Peyer's patch (tissue), 4 donors: ENCODE results near the gene DDR1. TPM values are rescaled to one million over a fixed set of nuclear protein-coding genes. Genes with fewer than 3 reads are reported as not detected.

Experiments used
- DNase-seq, 3 donors: peaks; one replicate each; pipeline ENCODE4 v3.0.0-alpha.2; 2017 to 2019
- H3K27ac ChIP-seq, 4 donors: fragments of 200-600 bp; sonication (generic); one replicate each; pipeline ENCODE4 v1.5.1; 2016 to 2019
- H3K27me3 ChIP-seq, 2 donors: fragments of 200-600 bp; sonication (generic); one replicate each; pipeline ENCODE4 v1.5.1; 2019
- H3K36me3 ChIP-seq, 3 donors: fragments of 200-600 bp; sonication (generic); one replicate each; pipeline ENCODE4 v1.5.1; 2016 to 2019
- H3K4me1 ChIP-seq, 4 donors: fragments of 200-600 bp; sonication (generic); one replicate each; pipeline ENCODE4 v1.5.1; 2016 to 2019
- H3K4me3 ChIP-seq, 4 donors: fragments of 200-600 bp; sonication (generic); 1 replicate in 3 of 4; 2 replicates in 1 of 4; pipeline ENCODE4 v1.5.1; 2016 to 2019; ENCODE audit warnings: mild to moderate bottlenecking in 1 of 4
- H3K9me3 ChIP-seq, 4 donors: fragments of 200-600 bp; sonication (generic); one replicate each; pipeline ENCODE4 v1.5.1; 2016 to 2019; ENCODE audit warnings: mild to moderate bottlenecking in 1 of 4
- POLR2A ChIP-seq, 2 donors: fragments of 450-650 bp; IDR thresholded peaks; one replicate each; pipeline ENCODE4 v1.5.1; 2017; ENCODE audit warnings: antibody characterized with exemption in 2 of 2, mild to moderate bottlenecking in 2 of 2, moderate library complexity in 2 of 2
- total RNA-seq, 4 donors: library from RNA; depleted of rRNA; stranded (reverse); fragments of >200 nt; gene quantifications; one replicate each; pipeline ENCODE4 v1.1.0, GENCODE V29; 2016
- TF ChIP-seq, protein P1 (sequence below), 6 experiments: fragments of 450-650 bp in 4 of 6; fragments of 200-600 bp in 2 of 6; sonication (generic) in 1 of 6; IDR thresholded peaks; one replicate each; pipeline ENCODE4 v1.5.1; 2017 to 2019; ENCODE audit warnings: antibody characterized with exemption in 6 of 6, mild to moderate bottlenecking in 3 of 6, moderate library complexity in 1 of 6

Gene DDR1
- total RNA-seq, 4 donors from 2014 or later: 70.1 to 166 (median 143) TPM

DNA sequence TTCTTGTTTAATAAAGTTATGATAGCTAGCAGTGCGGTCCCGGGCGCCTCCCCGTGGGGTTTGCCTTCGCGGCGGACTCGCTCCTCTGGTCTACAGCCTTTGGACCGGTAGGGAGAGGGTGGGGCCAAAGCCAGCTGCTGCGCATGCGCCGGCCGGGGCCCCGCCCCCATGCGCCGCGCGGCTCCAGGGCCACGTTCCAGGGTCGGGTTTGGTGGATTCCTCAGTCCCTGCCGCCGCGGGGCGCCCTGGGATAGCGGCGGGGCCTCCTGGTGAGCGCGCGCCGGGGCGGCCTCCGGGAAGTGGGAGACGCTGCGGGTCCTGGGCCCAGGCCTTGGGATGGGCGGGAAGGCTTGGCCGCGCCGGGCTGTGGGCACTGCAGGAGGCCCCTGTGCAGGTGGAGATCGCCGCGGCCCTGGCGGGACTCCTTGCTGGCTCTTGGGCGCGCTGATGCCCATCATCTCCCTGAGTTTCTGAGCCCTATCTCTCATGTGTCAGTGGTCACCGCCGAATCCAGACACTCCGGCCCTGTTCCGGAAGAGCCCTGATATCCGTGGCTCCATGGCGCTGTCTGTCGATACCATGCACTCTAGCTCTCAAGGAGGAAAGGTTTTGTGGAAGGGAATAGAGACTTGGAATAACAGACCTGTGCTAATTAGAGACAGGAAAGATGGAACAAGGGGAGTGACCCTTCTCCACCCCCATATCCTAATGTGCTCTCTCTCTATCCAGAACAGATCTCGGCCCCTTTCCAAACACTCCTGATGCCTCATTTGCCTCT, 29.9 kb downstream of the DDR1 start, which contains the start of gene VARS2:
TSS of gene VARS2 (plus strand) at position 163 of the 778 bp plus-strand sequence. CDS start at position 762, 599 bp downstream.
- peak; percentile 86 to 97 (median 97) for DNase-seq
- H3K27ac ChIP-seq: peak within 1 kb of the TSS; percentile 69 to 94 (median 90)
- TF ChIP-seq POLR2A (IDR thresholded peaks at IDR 0.05): peak; percentile 91
- TF ChIP-seq, protein P1, sequence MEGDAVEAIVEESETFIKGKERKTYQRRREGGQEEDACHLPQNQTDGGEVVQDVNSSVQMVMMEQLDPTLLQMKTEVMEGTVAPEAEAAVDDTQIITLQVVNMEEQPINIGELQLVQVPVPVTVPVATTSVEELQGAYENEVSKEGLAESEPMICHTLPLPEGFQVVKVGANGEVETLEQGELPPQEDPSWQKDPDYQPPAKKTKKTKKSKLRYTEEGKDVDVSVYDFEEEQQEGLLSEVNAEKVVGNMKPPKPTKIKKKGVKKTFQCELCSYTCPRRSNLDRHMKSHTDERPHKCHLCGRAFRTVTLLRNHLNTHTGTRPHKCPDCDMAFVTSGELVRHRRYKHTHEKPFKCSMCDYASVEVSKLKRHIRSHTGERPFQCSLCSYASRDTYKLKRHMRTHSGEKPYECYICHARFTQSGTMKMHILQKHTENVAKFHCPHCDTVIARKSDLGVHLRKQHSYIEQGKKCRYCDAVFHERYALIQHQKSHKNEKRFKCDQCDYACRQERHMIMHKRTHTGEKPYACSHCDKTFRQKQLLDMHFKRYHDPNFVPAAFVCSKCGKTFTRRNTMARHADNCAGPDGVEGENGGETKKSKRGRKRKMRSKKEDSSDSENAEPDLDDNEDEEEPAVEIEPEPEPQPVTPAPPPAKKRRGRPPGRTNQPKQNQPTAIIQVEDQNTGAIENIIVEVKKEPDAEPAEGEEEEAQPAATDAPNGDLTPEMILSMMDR (IDR thresholded peaks at IDR 0.05): peak; percentile 4 to 62 (median 50)
- H3K9me3 ChIP-seq: no peaks in the 10 kb centered on the region
- peaks cover 3 to 19% (median 10%) of the 10 kb centered on the region in 4 donors for H3K4me1 ChIP-seq
- peaks cover 0 to 32% (median 0%) of the 10 kb centered on the region in 3 donors for H3K36me3 ChIP-seq
- peak within 1 kb of the TSS; percentile 47 to 82 (median 75) for H3K4me3 ChIP-seq
- no peaks in the 10 kb centered on the region for H3K27me3 ChIP-seq

DNA sequence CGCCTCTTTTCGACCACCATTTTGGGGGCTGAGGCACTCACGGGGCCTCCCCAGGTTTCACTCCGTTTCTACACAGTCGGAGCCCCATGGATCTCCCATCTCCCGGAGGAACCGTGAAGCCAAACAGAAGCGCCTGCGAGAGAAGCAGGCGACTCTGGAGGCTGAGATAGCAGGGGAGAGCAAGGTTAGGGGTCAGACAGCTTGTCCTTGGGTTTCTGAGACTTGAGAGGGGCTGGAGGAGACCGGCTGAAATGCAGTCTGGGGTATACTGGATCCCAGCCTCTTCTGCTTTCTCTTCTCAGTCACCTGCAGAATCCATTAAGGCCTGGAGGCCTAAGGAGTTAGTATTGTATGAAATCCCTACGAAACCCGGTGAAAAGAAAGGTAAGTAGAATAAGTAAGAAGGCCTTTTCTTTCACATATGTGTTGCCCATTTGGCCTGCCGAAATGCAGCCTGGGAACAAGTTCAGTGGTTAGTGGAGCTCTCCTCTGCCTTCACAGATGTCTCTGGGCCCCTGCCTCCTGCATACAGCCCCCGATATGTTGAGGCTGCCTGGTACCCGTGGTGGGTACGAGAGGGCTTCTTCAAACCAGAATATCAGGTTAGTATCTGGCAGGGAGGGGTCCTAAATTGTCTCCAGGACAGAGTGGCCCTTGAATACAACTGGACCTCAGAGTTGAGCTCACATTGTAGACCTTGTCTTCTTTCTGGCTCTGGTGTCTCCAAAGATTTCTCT, 30.7 kb downstream of the DDR1 start:
- H3K4me3 ChIP-seq: peak overlapping the region; percentile 47 to 82 (median 75)
- H3K36me3 ChIP-seq: peaks cover 0 to 35% (median 0%) of the 10 kb centered on the region in 3 donors
- TF ChIP-seq POLR2A (IDR thresholded peaks at IDR 0.05): no peak
- TF ChIP-seq, protein P1 (IDR thresholded peaks at IDR 0.05): no peak
- DNase-seq: no peak
- peak overlapping the region; percentile 69 to 94 (median 90) for H3K27ac ChIP-seq
- no peaks in the 10 kb centered on the region for H3K27me3 ChIP-seq
- peaks cover 3 to 17% (median 10%) of the 10 kb centered on the region in 4 donors for H3K4me1 ChIP-seq
- no peaks in the 10 kb centered on the region for H3K9me3 ChIP-seq

DNA sequence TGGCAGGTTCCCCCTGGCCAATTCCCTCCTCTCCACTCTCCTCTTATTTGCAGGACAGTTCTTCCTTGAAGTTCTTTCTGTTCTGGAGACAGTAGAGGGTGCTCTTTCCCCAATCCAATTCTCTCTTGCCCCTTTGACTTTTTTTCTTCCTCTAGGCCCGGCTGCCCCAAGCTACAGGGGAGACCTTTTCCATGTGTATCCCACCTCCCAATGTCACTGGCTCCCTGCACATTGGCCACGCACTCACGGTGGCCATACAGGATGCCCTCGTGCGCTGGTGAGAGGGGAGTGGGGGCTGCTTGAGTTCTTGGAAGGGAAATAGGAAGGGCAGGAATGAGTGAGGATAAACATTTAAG, 31.2 kb downstream of the DDR1 start:
- TF ChIP-seq, protein P1 (IDR thresholded peaks at IDR 0.05): peak in 5 of 6 experiments; percentile 33 to 81 (median 72)
- no peak for TF ChIP-seq POLR2A (IDR thresholded peaks at IDR 0.05)
- no peaks in the 10 kb centered on the region for H3K27me3 ChIP-seq
- peak overlapping the region in 3 of 4 donors; percentile 88 to 94 (median 92) for H3K27ac ChIP-seq
- no peak overlapping the region for H3K4me3 ChIP-seq
- H3K36me3 ChIP-seq: peaks cover 0 to 36% (median 0%) of the 10 kb centered on the region in 3 donors
- no peaks in the 10 kb centered on the region for H3K9me3 ChIP-seq
- DNase-seq: no peak
- peaks cover 3 to 17% (median 10%) of the 10 kb centered on the region in 4 donors for H3K4me1 ChIP-seq

DNA sequence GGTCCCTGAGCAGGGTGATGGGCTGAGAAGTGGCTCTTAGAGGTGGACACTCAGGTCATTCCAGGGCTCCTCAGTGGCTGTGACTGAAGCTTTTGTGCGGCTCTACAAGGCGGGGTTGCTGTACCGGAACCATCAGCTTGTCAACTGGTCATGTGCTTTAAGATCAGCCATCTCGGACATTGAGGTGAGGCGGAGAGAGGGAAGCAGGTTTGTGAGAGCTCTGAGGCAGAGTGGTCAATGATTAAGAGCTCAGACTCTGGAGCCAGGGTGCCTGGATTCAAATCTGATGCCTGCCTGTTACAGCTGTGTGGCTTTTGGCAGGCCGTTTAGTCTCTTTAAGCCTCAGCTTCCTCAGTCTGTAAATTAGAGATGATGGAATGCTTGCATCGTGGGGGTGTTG, 32.7 kb downstream of the DDR1 start:
- H3K4me1 ChIP-seq: peaks cover 3 to 17% (median 10%) of the 10 kb centered on the region in 4 donors
- H3K36me3 ChIP-seq: peaks cover 0 to 42% (median 0%) of the 10 kb centered on the region in 3 donors
- H3K27ac ChIP-seq: no peak overlapping the region
- no peaks in the 10 kb centered on the region for H3K9me3 ChIP-seq
- no peak for DNase-seq
- no peaks in the 10 kb centered on the region for H3K27me3 ChIP-seq
- H3K4me3 ChIP-seq: no peak overlapping the region
- no peak for TF ChIP-seq POLR2A (IDR thresholded peaks at IDR 0.05)
- TF ChIP-seq, protein P1 (IDR thresholded peaks at IDR 0.05): no peak

DNA sequence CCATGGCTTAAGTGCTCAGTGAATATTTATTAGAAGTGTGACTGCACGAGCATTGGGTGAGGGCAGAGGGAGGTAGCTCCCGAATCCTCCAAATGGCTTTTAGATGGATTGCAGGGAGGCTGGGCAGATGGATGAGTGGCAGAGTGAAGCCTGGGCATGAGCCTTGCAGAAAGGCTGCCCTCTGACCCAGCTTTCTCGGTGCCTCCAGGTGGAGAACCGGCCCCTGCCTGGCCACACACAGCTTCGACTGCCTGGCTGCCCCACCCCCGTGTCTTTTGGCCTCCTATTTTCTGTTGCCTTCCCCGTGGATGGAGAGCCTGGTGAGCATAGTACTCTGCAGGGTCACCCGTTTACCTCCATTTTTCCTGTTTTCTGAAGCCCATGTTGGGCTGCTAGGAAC, 33.2 kb downstream of the DDR1 start:
- no peak overlapping the region for H3K27ac ChIP-seq
- peaks cover 3 to 17% (median 10%) of the 10 kb centered on the region in 4 donors for H3K4me1 ChIP-seq
- no peaks in the 10 kb centered on the region for H3K27me3 ChIP-seq
- H3K9me3 ChIP-seq: no peaks in the 10 kb centered on the region
- TF ChIP-seq POLR2A (IDR thresholded peaks at IDR 0.05): no peak
- TF ChIP-seq, protein P1 (IDR thresholded peaks at IDR 0.05): no peak
- peaks cover 0 to 47% (median 0%) of the 10 kb centered on the region in 3 donors for H3K36me3 ChIP-seq
- no peak for DNase-seq
- H3K4me3 ChIP-seq: no peak overlapping the region
